Body of pancreas (tissue), 4 donors: Measurements from ENCODE around the gene NEK10. TPM values are rescaled to one million over a fixed set of nuclear protein-coding genes. Genes with fewer than 3 reads are reported as not detected.

Experiments used
- ATAC-seq: fragments of 150-250 bp; one replicate; pipeline ENCODE4 v1.9.1; 2016
- DNase-seq, 4 donors: peaks; one replicate each; pipeline ENCODE4 v3.0.0-alpha.2; 2019
- H3K27ac ChIP-seq, 4 donors: fragments of 200-600 bp; sonication (generic); 1 replicate in 3 of 4; 2 replicates in 1 of 4; pipeline versions ENCODE4 v1.5.1 to v1.6.1; 2016 to 2019; ENCODE audit warnings: mild to moderate bottlenecking in 1 of 4, mixed read lengths in 1 of 4, moderate library complexity in 1 of 4
- H3K27me3 ChIP-seq, 2 donors: fragments of 200-600 bp; sonication (generic); one replicate each; pipeline ENCODE4 v1.6.0; 2016; ENCODE audit warnings: mild to moderate bottlenecking in 1 of 2
- H3K36me3 ChIP-seq, 2 donors: fragments of 200-600 bp; sonication (generic); replicated peaks in 1 of 2; 2 replicates each; pipeline ENCODE4 v1.5.1; 2016; ENCODE audit warnings: low read depth in 2 of 2; ENCODE audit not compliant: insufficient read depth in 1 of 2
- H3K4me1 ChIP-seq: fragments of 200-600 bp; sonication (generic); one replicate; pipeline ENCODE4 v1.6.0; 2016
- H3K4me3 ChIP-seq, 2 donors: fragments of 200-600 bp; sonication (generic); 1 replicate in 1 of 2; 2 replicates in 1 of 2; pipeline ENCODE4 v1.5.1; 2016 to 2019
- H3K9me3 ChIP-seq, 3 donors: fragments of 200-600 bp; sonication (generic); 1 replicate in 2 of 3; 2 replicates in 1 of 3; pipeline ENCODE4 v1.5.1; 2016
- CTCF ChIP-seq, 7 experiments: fragments of 450-650 bp in 4 of 7; fragments of 200-600 bp in 3 of 7; sonication (generic) in 3 of 7; IDR thresholded peaks; one replicate each; pipeline ENCODE4 v1.5.1; 2016 to 2019; ENCODE audit warnings: antibody characterized with exemption in 7 of 7
- POLR2A ChIP-seq, 3 donors: fragments of 450-650 bp; IDR thresholded peaks; one replicate each; pipeline ENCODE4 v1.6.1; 2016; ENCODE audit warnings: antibody characterized with exemption in 3 of 3, mild to moderate bottlenecking in 2 of 3
- WGBS, 2 donors: methylation state at CpG; one replicate each; pipeline ENCODE4 v1.1.5; 2017; 5-methylcytosine and 5-hydroxymethylcytosine counted together
- intact Hi-C: fragments of 100-400 bp; cut with DNase I; formaldehyde crosslinking; loops from one replicate; pipeline ENCODE4 v1.15.1; 2023
- total RNA-seq, 2 donors: library from RNA; depleted of rRNA; stranded (reverse); fragments of >200 nt; gene quantifications; one replicate each; pipeline ENCODE4 v1.1.0, GENCODE V29; 2016

The NEK10 gene
- total RNA-seq, 2 donors from 2014 or later, result 0.33 to 0.78 TPM

GRCh38 chr3:27253391-27253790 lies 115.8 kb downstream of the NEK10 start:
- WGBS, 2 donors, result 11 to 32% methylated on average over 1 of the region's 1 CpG
- H3K4me1 ChIP-seq, result no peaks in the 10 kb centered on the region
- no peak overlapping the region for H3K4me3 ChIP-seq
- TF ChIP-seq POLR2A (IDR thresholded peaks at IDR 0.05), result no peak
- TF ChIP-seq CTCF (IDR thresholded peaks at IDR 0.05), result no peak
- intact Hi-C loops, result no loop called here
- ATAC-seq (no peak), DNase-seq (no peak)
- H3K27ac ChIP-seq, result no peak overlapping the region
- H3K36me3 ChIP-seq, result no peaks in the 10 kb centered on the region
- no peaks in the 10 kb centered on the region for H3K27me3 ChIP-seq
- H3K9me3 ChIP-seq, result no peaks in the 10 kb centered on the region

- Histone ChIP-seq H3K27me3 (no peaks in the 10 kb centered on the region), H3K36me3 (no peaks in the 10 kb centered on the region), H3K9me3 (no peaks in the 10 kb centered on the region), H3K4me1 (no peaks in the 10 kb centered on the region), H3K27ac (no peak overlapping the region), H3K4me3 (no peak overlapping the region)
- DNase-seq, result no peak
- intact Hi-C loops, result no loop called here
- no peak for ATAC-seq
- TF ChIP-seq POLR2A (IDR thresholded peaks at IDR 0.05), result no peak
- no peak for TF ChIP-seq CTCF (IDR thresholded peaks at IDR 0.05)
These were observed 116.5 kb downstream of the NEK10 start for GRCh38 chr3:27252646-27253045.

- H3K4me1 ChIP-seq, result no peaks in the 10 kb centered on the region
- no peaks in the 10 kb centered on the region for H3K36me3 ChIP-seq
- TF ChIP-seq POLR2A (IDR thresholded peaks at IDR 0.05) (no peak), CTCF (IDR thresholded peaks at IDR 0.05) (no peak)
- DNase-seq (no peak), ATAC-seq (no peak)
- H3K27me3 ChIP-seq, result no peaks in the 10 kb centered on the region
- intact Hi-C loops, result no loop called here
- 80 to 84% methylated on average over 2 of the region's 2 CpGs for WGBS, 2 donors
- H3K9me3 ChIP-seq, result no peaks in the 10 kb centered on the region
- no peak overlapping the region for H3K4me3 ChIP-seq
- H3K27ac ChIP-seq, result no peak overlapping the region
These were observed 124.8 kb downstream of the NEK10 start for GRCh38 chr3:27244374-27244773.

GRCh38 chr3:27239951-27240350 lies 129.2 kb downstream of the NEK10 start:
- intact Hi-C loops, result no loop called here
- DNase-seq (no peak), ATAC-seq (no peak)
- peaks cover 0 to 14% (median 0%) of the 10 kb centered on the region in 3 donors for H3K9me3 ChIP-seq
- TF ChIP-seq POLR2A (IDR thresholded peaks at IDR 0.05), result no peak
- TF ChIP-seq CTCF (IDR thresholded peaks at IDR 0.05), result no peak
- H3K27ac ChIP-seq, result no peak overlapping the region
- H3K36me3 ChIP-seq, result no peaks in the 10 kb centered on the region
- H3K4me1 ChIP-seq, result no peaks in the 10 kb centered on the region
- H3K4me3 ChIP-seq, result no peak overlapping the region
- H3K27me3 ChIP-seq, result no peaks in the 10 kb centered on the region

GRCh38 chr3:27228805-27229204 lies 140.4 kb downstream of the NEK10 start:
- peaks cover 0 to 4% (median 0%) of the 10 kb centered on the region in 3 donors for H3K9me3 ChIP-seq
- no peak for DNase-seq
- H3K27me3 ChIP-seq, result no peaks in the 10 kb centered on the region
- H3K4me1 ChIP-seq, result no peaks in the 10 kb centered on the region
- no peak overlapping the region for H3K27ac ChIP-seq
- no peak for ATAC-seq
- H3K36me3 ChIP-seq, result no peaks in the 10 kb centered on the region
- TF ChIP-seq CTCF (IDR thresholded peaks at IDR 0.05) (no peak), POLR2A (IDR thresholded peaks at IDR 0.05) (no peak)
- WGBS, 2 donors, result 73 to 85% methylated on average over 2 of the region's 2 CpGs
- intact Hi-C loops, result no loop called here
- H3K4me3 ChIP-seq, result no peak overlapping the region
